SK-N-SH (cell line): ENCODE results near the gene NDUFV2. TPM values are rescaled to one million over a fixed set of nuclear protein-coding genes. Genes with fewer than 3 reads are reported as not detected.

Experiments used
- CTCF ChIA-PET: fragments of 300-600, 350-600 bp; formaldehyde crosslinking; extraction: SDS; loops from one replicate; lab custom pipeline; 2021; lab: Yijun Ruan, JAX
- POLR2A ChIA-PET: fragments of 350-600 bp; sonication (Branson Sonifier 250); formaldehyde crosslinking; extraction: SDS; loops from one replicate; lab custom pipeline; 2020; ENCODE audit warnings: antibody characterized with exemption, inconsistent platforms; lab: Yijun Ruan, JAX
- DNase-seq: peaks from one replicate; pipeline ENCODE4 v3.0.0; 2012
- H2AFZ ChIP-seq: fragments of 200-600 bp; sonication (generic); 2 replicates; pipeline ENCODE4 v1.8.1; 2016; ENCODE audit warnings: antibody characterized with exemption, mild to moderate bottlenecking, low read depth
- H3F3A ChIP-seq: fragments of 200-600 bp; sonication (generic); replicated peaks from 2 replicates; pipeline ENCODE3; 2016; ENCODE audit warnings: antibody characterized with exemption, mild to moderate bottlenecking; ENCODE audit not compliant: insufficient read depth
- H3K27ac ChIP-seq, 2 experiments: fragments of 200-500 bp in 1 of 2; fragments of 200-600 bp in 1 of 2; sonication (Bioruptor generic) in 1 of 2; sonication (generic), shearing (Covaris generic) in 1 of 2; 2 replicates each; pipeline versions ENCODE4 v1.5.1 to v1.6.1; 2014 to 2016; ENCODE audit warnings: low read depth in 2 of 2, inconsistent platforms in 1 of 2, low read length in 1 of 2, mild to moderate bottlenecking in 1 of 2, mixed read lengths in 1 of 2
- H3K27me3 ChIP-seq: fragments of 200-600 bp; sonication (generic), shearing (Covaris generic); 2 replicates; pipeline ENCODE4 v1.6.1; 2016; ENCODE audit warnings: mixed run types; ENCODE audit not compliant: insufficient read depth
- H3K36me3 ChIP-seq, 2 experiments: fragments of 200-500 bp in 1 of 2; fragments of 200-600 bp in 1 of 2; sonication (Bioruptor generic) in 1 of 2; sonication (generic) in 1 of 2; replicated peaks in 1 of 2; 2 replicates each; pipeline versions ENCODE3 to v1.5.1; 2014 to 2016; ENCODE audit warnings: low read length in 1 of 2, mild to moderate bottlenecking in 1 of 2; ENCODE audit not compliant: insufficient read depth in 2 of 2, control insufficient read depth in 1 of 2
- H3K4me1 ChIP-seq, 2 experiments: fragments of 200-500 bp in 1 of 2; fragments of 200-600 bp in 1 of 2; sonication (Bioruptor generic) in 1 of 2; sonication (generic), shearing (Covaris generic) in 1 of 2; 2 replicates each; pipeline versions ENCODE4 v1.5.1 to v1.6.1; 2014 to 2016; ENCODE audit warnings: low read depth in 1 of 2, low read length in 1 of 2, mixed run types in 1 of 2; ENCODE audit not compliant: insufficient read depth in 2 of 2, control insufficient read depth in 1 of 2
- H3K4me2 ChIP-seq: fragments of 200-600 bp; sonication (generic), shearing (Covaris generic); 2 replicates; pipeline ENCODE4 v1.6.1; 2017; ENCODE audit warnings: mixed run types
- H3K4me3 ChIP-seq, 2 experiments: fragments of 200-500 bp in 1 of 2; fragments of 200-600 bp in 1 of 2; sonication (Bioruptor generic) in 1 of 2; sonication (generic), shearing (Covaris generic) in 1 of 2; 2 replicates each; pipeline versions ENCODE4 v1.5.1 to v1.8.1; 2014 to 2016; ENCODE audit warnings: low read depth in 2 of 2, inconsistent platforms in 1 of 2, low read length in 1 of 2, mild to moderate bottlenecking in 1 of 2, mixed read lengths in 1 of 2, moderate library complexity in 1 of 2
- H3K79me2 ChIP-seq: fragments of 200-600 bp; sonication (generic); 2 replicates; pipeline ENCODE4 v1.8.1; 2017; ENCODE audit warnings: mild to moderate bottlenecking; ENCODE audit not compliant: insufficient read depth
- H3K9ac ChIP-seq: fragments of 200-600 bp; sonication (generic); 2 replicates; pipeline ENCODE4 v1.6.1; 2017; ENCODE audit warnings: mixed run types
- H3K9me2 ChIP-seq: fragments of 200-600 bp; sonication (generic); 2 replicates; pipeline ENCODE4 v1.6.1; 2017; ENCODE audit warnings: mixed run types
- H3K9me3 ChIP-seq: fragments of 200-600 bp; sonication (generic); 2 replicates; pipeline ENCODE4 v1.6.1; 2017; ENCODE audit warnings: mixed run types, mild to moderate bottlenecking, moderate library complexity
- H4K20me1 ChIP-seq: fragments of 200-600 bp; sonication (generic); 2 replicates; pipeline ENCODE4 v1.6.1; 2017; ENCODE audit warnings: mild to moderate bottlenecking, mixed run types; ENCODE audit not compliant: insufficient read depth
- ELF1 ChIP-seq: IDR thresholded peaks from 2 replicates; pipeline ENCODE4 v1.4.0; 2012
- EP300 ChIP-seq, 2 experiments: IDR thresholded peaks; 2 replicates each; pipeline versions ENCODE4 v1.4.0 to v1.6.1; 2012; ENCODE audit warnings: borderline replicate concordance in 1 of 2, low read depth in 1 of 2, low read length in 1 of 2
- FOSL2 ChIP-seq: IDR thresholded peaks from 2 replicates; pipeline ENCODE4 v1.4.0; 2012; ENCODE audit warnings: low read depth, mild to moderate bottlenecking, moderate library complexity, borderline replicate concordance
- FOXJ3 ChIP-seq: sonication (generic); formaldehyde crosslinking; IDR thresholded peaks from 2 replicates; pipeline ENCODE4 v1.5.1; 2020; ENCODE audit warnings: mild to moderate bottlenecking, missing genetic modification reagents
- FOXM1 ChIP-seq: IDR thresholded peaks from 2 replicates; pipeline ENCODE4 v1.4.0; 2012; ENCODE audit warnings: low read depth, mild to moderate bottlenecking
- GABPA ChIP-seq: IDR thresholded peaks from 2 replicates; pipeline ENCODE4 v1.4.0; 2012; ENCODE audit warnings: low read depth, mild to moderate bottlenecking
- GATA2 ChIP-seq: sonication (generic); formaldehyde crosslinking; IDR thresholded peaks from 2 replicates; pipeline ENCODE4 v1.5.0; 2020; ENCODE audit warnings: mild to moderate bottlenecking, missing genetic modification reagents
- JUND ChIP-seq: IDR thresholded peaks from 2 replicates; pipeline ENCODE4 v1.4.0; 2012
- MXI1 ChIP-seq: IDR thresholded peaks from 2 replicates; pipeline ENCODE4 v1.6.1; 2012; ENCODE audit warnings: mild to moderate bottlenecking, low read depth, low read length, improper control_type of control experiment
- NFIC ChIP-seq: IDR thresholded peaks from 2 replicates; pipeline ENCODE4 v1.4.0; 2012; ENCODE audit warnings: borderline replicate concordance
- RAD21 ChIP-seq: IDR thresholded peaks from 2 replicates; pipeline ENCODE4 v1.6.1; 2012; ENCODE audit warnings: mild to moderate bottlenecking, low read length
- RXRA ChIP-seq: IDR thresholded peaks from 2 replicates; pipeline ENCODE4 v1.4.0; 2012; ENCODE audit warnings: low read depth, mild to moderate bottlenecking, borderline replicate concordance
- SIN3A ChIP-seq: IDR thresholded peaks from 2 replicates; pipeline ENCODE4 v1.6.1; 2012; ENCODE audit warnings: low read depth, mild to moderate bottlenecking, low read length, moderate library complexity, borderline replicate concordance
- SMC3 ChIP-seq: IDR thresholded peaks from 2 replicates; pipeline ENCODE4 v1.6.1; 2012; ENCODE audit warnings: low read depth, low read length, improper control_type of control experiment
- TCF12 ChIP-seq: IDR thresholded peaks from 2 replicates; pipeline ENCODE4 v1.4.0; 2012
- YY1 ChIP-seq: IDR thresholded peaks from 2 replicates; pipeline ENCODE4 v1.4.0; 2012; ENCODE audit warnings: low read depth, mild to moderate bottlenecking
- WGBS: methylation state at CpG from one replicate; pipeline ENCODE4 v1.1.6; 2017; ENCODE audit warnings: low lambda C conversion rate; 5-methylcytosine and 5-hydroxymethylcytosine counted together
- polyA plus RNA-seq, 3 experiments: library from polyadenylated mRNA; depleted of rRNA; stranded (reverse); fragments of >200 nt; gene quantifications; 2 replicates each; pipeline ENCODE4 v1.2.3, GENCODE V29; 2012
- TF ChIP-seq, protein P1 (sequence below): fragments of 200-600 bp; sonication (generic); IDR thresholded peaks from 2 replicates; pipeline ENCODE4 v1.6.1; 2017; ENCODE audit warnings: antibody characterized with exemption, mild to moderate bottlenecking, moderate library complexity
- TF ChIP-seq, protein P2 (sequence below): IDR thresholded peaks from 2 replicates; pipeline ENCODE4 v1.4.0; 2012; ENCODE audit warnings: low read depth, borderline replicate concordance
- TF ChIP-seq, protein P3 (sequence below): IDR thresholded peaks from 2 replicates; pipeline ENCODE4 v1.6.1; 2012; ENCODE audit warnings: mild to moderate bottlenecking, low read depth, low read length, moderate library complexity
- TF ChIP-seq, protein P4 (sequence below): IDR thresholded peaks from 2 replicates; pipeline ENCODE4; 2012
- TF ChIP-seq, protein P5 (sequence below): fragments of 150-350 bp; IDR thresholded peaks from 2 replicates; pipeline ENCODE4 v1.6.1; 2017; ENCODE audit warnings: antibody characterized with exemption, low read length, low read depth, borderline replicate concordance

NDUFV2 gene
- polyA plus RNA-seq, 1 of the 3 experiments (the other 2 are of a cell fraction), result 101 TPM

DNA sequence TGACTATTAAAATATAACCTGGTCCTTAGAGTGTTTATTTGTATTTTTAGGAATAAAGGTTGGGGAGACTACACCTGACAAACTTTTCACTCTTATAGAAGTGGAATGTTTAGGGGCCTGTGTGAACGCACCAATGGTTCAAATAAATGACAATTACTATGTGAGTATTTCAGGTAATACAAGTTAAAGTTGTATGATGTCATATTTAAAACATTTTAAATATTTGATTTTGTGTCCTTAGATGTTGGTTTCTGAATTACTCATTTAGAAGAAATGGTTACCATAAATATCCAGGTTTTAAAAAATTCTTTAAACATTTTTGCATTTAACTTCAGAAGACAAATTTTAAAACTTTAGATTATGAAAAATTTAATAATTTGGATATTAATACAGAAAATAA is 22.3 kb downstream of the NDUFV2 start:
- TF ChIP-seq FOXJ3 (no peak), MXI1 (no peak), EP300 (IDR thresholded peaks at IDR 0.05; ENCODE audit: borderline replicate concordance in 1 of 2, low read depth in 1 of 2, low read length in 1 of 2) (no peak), RXRA (no peak), SMC3 (no peak), ELF1 (no peak), TCF12 (no peak), FOSL2 (no peak), GABPA (no peak), FOXM1 (no peak)
- TF ChIP-seq, protein P1, sequence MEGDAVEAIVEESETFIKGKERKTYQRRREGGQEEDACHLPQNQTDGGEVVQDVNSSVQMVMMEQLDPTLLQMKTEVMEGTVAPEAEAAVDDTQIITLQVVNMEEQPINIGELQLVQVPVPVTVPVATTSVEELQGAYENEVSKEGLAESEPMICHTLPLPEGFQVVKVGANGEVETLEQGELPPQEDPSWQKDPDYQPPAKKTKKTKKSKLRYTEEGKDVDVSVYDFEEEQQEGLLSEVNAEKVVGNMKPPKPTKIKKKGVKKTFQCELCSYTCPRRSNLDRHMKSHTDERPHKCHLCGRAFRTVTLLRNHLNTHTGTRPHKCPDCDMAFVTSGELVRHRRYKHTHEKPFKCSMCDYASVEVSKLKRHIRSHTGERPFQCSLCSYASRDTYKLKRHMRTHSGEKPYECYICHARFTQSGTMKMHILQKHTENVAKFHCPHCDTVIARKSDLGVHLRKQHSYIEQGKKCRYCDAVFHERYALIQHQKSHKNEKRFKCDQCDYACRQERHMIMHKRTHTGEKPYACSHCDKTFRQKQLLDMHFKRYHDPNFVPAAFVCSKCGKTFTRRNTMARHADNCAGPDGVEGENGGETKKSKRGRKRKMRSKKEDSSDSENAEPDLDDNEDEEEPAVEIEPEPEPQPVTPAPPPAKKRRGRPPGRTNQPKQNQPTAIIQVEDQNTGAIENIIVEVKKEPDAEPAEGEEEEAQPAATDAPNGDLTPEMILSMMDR, result no peak
- POLR2A ChIA-PET, result no interaction called here
- peaks cover 78 to 88% of the 10 kb centered on the region in 2 experiments for H3K36me3 ChIP-seq
- no peak overlapping the region for H3K27ac ChIP-seq
- no peaks in the 10 kb centered on the region; a peak in 2 of 4 replicates for H3K4me1 ChIP-seq
- no peaks in the 10 kb centered on the region for H3K9me3 ChIP-seq
- H3K27me3 ChIP-seq, result no peaks in the 10 kb centered on the region
- no peaks in the 10 kb centered on the region for H4K20me1 ChIP-seq
- H3F3A ChIP-seq, result peaks cover 13% of the 10 kb centered on the region
- 78% methylated on average over 1 of the region's 1 CpG for WGBS
- H3K4me2 ChIP-seq, result no peak overlapping the region
- no peak overlapping the region for H2AFZ ChIP-seq
- no peak overlapping the region for H3K9ac ChIP-seq
- no peak overlapping the region for H3K4me3 ChIP-seq
- H3K9me2 ChIP-seq, result no peaks in the 10 kb centered on the region
- CTCF ChIA-PET, result interaction anchor here (0.6 to 2.5 kb wide), 2 partner anchors 10 to 51 kb away, joined by 3 to 10 read pairs; no protein-coding TSS in a partner anchor
- no peak for DNase-seq
- peaks cover 73% of the 10 kb centered on the region for H3K79me2 ChIP-seq

DNA sequence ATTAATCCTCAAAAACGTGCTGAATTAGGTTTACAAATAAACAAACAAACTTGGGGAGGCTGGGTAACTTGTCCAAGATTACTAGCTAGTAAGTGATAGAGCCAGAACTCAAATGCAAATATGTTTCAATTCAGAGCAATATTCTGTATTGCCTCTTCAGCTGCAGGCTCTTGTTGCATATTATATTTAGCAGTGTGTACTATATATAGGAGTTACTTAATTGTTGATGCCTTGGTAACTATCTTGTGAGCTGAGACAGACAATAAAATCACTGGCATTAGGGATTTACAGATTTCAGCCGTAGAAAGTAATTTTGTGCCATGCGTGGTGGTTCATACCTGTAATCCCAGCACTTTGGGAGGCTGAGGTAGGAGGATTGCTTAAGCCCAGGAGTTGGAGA is 23.8 kb downstream of the NDUFV2 start:
- CTCF ChIA-PET, result interaction anchor here (1.0 to 2.5 kb wide), 5 partner anchors 11 to 62 kb away, joined by 3 to 10 read pairs (median 4); no protein-coding TSS in a partner anchor
- 95% methylated on average over 3 of the region's 3 CpGs for WGBS
- H3K36me3 ChIP-seq, result peaks cover 81 to 90% of the 10 kb centered on the region in 2 experiments
- TF ChIP-seq ELF1 (no peak), GATA2 (CRISPR knock-in tag) (no peak), FOXM1 (no peak), NFIC (no peak), YY1 (no peak), TCF12 (no peak), RXRA (no peak), JUND (no peak), RAD21 (no peak), EP300 (IDR thresholded peaks at IDR 0.05; ENCODE audit: borderline replicate concordance in 1 of 2, low read depth in 1 of 2, low read length in 1 of 2) (no peak), FOXJ3 (no peak), SIN3A (no peak), MXI1 (no peak)
- TF ChIP-seq, protein P2, sequence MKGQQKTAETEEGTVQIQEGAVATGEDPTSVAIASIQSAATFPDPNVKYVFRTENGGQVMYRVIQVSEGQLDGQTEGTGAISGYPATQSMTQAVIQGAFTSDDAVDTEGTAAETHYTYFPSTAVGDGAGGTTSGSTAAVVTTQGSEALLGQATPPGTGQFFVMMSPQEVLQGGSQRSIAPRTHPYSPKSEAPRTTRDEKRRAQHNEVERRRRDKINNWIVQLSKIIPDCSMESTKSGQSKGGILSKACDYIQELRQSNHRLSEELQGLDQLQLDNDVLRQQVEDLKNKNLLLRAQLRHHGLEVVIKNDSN, result no peak
- TF ChIP-seq, protein P3, sequence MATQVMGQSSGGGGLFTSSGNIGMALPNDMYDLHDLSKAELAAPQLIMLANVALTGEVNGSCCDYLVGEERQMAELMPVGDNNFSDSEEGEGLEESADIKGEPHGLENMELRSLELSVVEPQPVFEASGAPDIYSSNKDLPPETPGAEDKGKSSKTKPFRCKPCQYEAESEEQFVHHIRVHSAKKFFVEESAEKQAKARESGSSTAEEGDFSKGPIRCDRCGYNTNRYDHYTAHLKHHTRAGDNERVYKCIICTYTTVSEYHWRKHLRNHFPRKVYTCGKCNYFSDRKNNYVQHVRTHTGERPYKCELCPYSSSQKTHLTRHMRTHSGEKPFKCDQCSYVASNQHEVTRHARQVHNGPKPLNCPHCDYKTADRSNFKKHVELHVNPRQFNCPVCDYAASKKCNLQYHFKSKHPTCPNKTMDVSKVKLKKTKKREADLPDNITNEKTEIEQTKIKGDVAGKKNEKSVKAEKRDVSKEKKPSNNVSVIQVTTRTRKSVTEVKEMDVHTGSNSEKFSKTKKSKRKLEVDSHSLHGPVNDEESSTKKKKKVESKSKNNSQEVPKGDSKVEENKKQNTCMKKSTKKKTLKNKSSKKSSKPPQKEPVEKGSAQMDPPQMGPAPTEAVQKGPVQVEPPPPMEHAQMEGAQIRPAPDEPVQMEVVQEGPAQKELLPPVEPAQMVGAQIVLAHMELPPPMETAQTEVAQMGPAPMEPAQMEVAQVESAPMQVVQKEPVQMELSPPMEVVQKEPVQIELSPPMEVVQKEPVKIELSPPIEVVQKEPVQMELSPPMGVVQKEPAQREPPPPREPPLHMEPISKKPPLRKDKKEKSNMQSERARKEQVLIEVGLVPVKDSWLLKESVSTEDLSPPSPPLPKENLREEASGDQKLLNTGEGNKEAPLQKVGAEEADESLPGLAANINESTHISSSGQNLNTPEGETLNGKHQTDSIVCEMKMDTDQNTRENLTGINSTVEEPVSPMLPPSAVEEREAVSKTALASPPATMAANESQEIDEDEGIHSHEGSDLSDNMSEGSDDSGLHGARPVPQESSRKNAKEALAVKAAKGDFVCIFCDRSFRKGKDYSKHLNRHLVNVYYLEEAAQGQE, result no peak
- TF ChIP-seq, protein P4, sequence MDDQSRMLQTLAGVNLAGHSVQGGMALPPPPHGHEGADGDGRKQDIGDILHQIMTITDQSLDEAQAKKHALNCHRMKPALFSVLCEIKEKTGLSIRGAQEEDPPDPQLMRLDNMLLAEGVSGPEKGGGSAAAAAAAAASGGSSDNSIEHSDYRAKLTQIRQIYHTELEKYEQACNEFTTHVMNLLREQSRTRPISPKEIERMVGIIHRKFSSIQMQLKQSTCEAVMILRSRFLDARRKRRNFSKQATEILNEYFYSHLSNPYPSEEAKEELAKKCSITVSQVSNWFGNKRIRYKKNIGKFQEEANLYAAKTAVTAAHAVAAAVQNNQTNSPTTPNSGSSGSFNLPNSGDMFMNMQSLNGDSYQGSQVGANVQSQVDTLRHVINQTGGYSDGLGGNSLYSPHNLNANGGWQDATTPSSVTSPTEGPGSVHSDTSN, result no peak
- TF ChIP-seq, protein P5, sequence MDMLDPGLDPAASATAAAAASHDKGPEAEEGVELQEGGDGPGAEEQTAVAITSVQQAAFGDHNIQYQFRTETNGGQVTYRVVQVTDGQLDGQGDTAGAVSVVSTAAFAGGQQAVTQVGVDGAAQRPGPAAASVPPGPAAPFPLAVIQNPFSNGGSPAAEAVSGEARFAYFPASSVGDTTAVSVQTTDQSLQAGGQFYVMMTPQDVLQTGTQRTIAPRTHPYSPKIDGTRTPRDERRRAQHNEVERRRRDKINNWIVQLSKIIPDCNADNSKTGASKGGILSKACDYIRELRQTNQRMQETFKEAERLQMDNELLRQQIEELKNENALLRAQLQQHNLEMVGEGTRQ, result no peak

More for the DNA sequence above, 23.8 kb downstream of the NDUFV2 start:
- no peaks in the 10 kb centered on the region for H3K27me3 ChIP-seq
- H3K9me3 ChIP-seq, result no peaks in the 10 kb centered on the region
- H3K27ac ChIP-seq, result no peak overlapping the region
- H3K4me2 ChIP-seq, result no peak overlapping the region
- H3K4me1 ChIP-seq, result no peaks in the 10 kb centered on the region; a peak in 2 of 4 replicates
- DNase-seq, result no peak
- no peaks in the 10 kb centered on the region for H4K20me1 ChIP-seq
- H3K9me2 ChIP-seq, result no peaks in the 10 kb centered on the region
- POLR2A ChIA-PET, result no interaction called here
- no peak overlapping the region for H3K4me3 ChIP-seq
- H2AFZ ChIP-seq, result no peak overlapping the region
- H3F3A ChIP-seq, result peaks cover 20% of the 10 kb centered on the region
- no peak overlapping the region for H3K9ac ChIP-seq
- H3K79me2 ChIP-seq, result peaks cover 65% of the 10 kb centered on the region
